Fibroblast of mammary gland (primary cell): ENCODE results near the gene PIWIL4.

Experiments used
- DNase-seq: peaks from one replicate; pipeline ENCODE4 v3.0.0-alpha.2; 2010; ENCODE audit warnings: low read depth
- H3K4me3 ChIP-seq: 2 replicates; pipeline ENCODE4 v1.5.1; 2011; ENCODE audit warnings: low read depth, mild to moderate bottlenecking, low read length, moderate library complexity; ENCODE audit not compliant: control insufficient read depth
- TF ChIP-seq, protein P1 (sequence below): conservative IDR thresholded peaks from 2 replicates; pipeline ENCODE4 v1.5.1; 2011; ENCODE audit warnings: low read depth, low read length, inconsistent platforms; ENCODE audit not compliant: control insufficient read depth, insufficient read depth

PIWIL4 gene

DNA sequence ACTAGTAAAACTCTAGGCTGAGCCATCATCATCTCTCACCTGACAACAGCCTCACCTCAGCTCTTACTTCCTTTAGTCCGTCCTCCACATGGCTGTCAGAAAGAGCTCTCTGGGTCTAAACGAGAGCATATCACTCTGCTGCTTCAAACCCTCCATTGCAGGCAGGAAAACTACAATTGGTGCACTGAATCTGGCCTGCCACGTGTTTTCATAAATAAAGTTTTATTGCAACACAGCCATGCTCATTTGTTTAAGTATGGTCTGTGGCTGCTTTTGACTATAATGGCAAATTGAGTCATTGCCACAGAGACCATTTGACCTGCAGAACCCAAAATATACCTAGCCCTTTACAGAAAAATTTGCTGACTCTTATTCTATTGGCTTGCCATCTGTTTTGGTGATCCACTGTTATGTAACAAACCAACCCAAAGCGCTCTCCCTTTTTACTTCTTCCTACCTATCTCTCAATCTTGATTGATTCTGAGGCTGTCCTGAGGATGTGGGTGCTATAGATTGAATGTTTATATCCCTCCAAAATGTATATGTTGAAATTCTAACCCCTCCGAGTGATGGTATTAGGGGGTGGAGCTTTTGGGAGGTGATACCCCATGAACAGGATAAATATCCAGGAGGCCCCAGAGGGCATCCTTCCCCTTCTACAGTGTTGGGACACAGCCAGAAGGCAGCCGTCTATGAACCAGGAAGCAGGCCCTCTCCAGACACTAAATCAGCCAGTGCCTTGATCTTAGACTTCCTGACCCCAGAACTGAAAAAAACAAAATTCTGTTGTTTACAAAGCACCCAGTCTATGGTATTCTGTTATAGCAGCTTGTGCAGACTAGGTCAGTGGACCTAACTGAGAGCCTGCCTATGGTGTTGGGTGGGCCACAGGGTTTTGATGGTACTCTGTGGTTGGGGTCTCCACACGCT, 99.9 kb downstream of the PIWIL4 start:
- no peak for DNase-seq
- no peak overlapping the region for H3K4me3 ChIP-seq
- TF ChIP-seq, protein P1, sequence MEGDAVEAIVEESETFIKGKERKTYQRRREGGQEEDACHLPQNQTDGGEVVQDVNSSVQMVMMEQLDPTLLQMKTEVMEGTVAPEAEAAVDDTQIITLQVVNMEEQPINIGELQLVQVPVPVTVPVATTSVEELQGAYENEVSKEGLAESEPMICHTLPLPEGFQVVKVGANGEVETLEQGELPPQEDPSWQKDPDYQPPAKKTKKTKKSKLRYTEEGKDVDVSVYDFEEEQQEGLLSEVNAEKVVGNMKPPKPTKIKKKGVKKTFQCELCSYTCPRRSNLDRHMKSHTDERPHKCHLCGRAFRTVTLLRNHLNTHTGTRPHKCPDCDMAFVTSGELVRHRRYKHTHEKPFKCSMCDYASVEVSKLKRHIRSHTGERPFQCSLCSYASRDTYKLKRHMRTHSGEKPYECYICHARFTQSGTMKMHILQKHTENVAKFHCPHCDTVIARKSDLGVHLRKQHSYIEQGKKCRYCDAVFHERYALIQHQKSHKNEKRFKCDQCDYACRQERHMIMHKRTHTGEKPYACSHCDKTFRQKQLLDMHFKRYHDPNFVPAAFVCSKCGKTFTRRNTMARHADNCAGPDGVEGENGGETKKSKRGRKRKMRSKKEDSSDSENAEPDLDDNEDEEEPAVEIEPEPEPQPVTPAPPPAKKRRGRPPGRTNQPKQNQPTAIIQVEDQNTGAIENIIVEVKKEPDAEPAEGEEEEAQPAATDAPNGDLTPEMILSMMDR, result no peak

DNA sequence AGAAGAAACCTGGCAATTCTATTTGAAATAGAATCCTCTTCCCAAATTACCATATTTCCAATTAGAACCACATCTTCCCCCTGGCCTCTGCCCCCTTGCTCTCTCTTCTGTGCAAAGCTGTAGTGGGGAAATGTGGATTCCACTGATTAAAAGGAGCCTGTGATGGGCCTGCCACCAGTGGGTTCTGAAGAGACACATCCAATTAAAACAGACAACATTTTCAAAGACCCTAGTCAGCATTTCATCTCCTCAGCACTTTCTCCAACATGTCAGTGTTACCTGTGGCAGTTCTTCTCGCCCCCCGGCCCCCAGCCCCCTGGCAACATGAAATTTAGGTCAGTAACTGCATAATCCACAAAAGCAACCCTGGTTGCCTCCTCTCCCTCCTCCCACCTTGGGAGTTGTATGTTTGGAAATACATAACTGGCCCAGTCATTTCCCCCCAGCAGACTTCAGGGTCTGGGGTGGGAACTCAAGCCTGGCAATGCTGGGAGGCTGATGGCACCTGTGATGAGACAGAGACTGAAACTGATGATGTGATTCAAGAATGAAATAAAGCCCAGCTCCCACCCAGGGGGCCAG, 101.1 kb downstream of the PIWIL4 start:
- no peak overlapping the region for H3K4me3 ChIP-seq
- TF ChIP-seq, protein P1, result no peak
- DNase-seq, result no peak

DNA sequence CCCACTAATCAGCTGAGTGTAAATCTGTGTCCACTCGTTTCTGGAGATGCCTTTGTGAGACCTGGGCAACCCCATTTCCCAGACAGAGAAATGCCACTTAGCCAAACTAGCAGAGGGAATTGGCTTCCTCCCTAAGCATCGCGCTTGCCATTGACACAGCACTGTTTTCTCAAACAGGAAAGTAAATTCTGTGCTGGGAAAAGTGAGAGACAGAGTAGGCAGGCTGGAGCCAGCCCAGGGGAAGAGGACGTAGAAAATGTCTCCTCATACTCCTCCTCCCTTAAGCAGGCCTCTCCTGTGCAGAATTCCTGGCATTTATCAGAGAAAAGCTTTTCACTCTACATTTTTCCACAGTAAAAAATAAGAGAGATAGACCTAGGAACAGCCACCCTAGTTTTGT, 101.9 kb downstream of the PIWIL4 start:
- H3K4me3 ChIP-seq, result no peak overlapping the region
- TF ChIP-seq, protein P1, result no peak
- DNase-seq, result no peak
